Measurements from ENCODE around the gene OR2AT4. TPM values are rescaled to one million over a fixed set of nuclear protein-coding genes. Genes with fewer than 3 reads are reported as not detected.

The OR2AT4 gene
- not detected for total RNA-seq

GRCh38 chr11:75096456-75097172 lies at the start of gene OR2AT4:
TSS of gene OR2AT4 (minus strand) at chr11:75096876.
- CTCF ChIA-PET = no interaction called here
- POLR2A ChIA-PET = no interaction called here

- ChIA-PET CTCF (interaction anchor here (0.7 to 11.5 kb wide), 6 partner anchors 13 to 255 kb away, joined by 3 to 199 read pairs (median 70); partner anchors contain the start of gene TPBGL), POLR2A (no interaction called here)
These were observed 49.4 kb upstream of the OR2AT4 start for GRCh38 chr11:75145972-75146519.

GRCh38 chr11:75145196-75145971 lies 48.7 kb upstream of the OR2AT4 start:
- POLR2A ChIA-PET = no interaction called here
- CTCF ChIA-PET = interaction anchor here (0.6 to 11.5 kb wide), 6 partner anchors 14 to 104 kb away, joined by 3 to 199 read pairs (median 70); partner anchors contain the start of gene TPBGL

- CTCF ChIA-PET = interaction anchor here (0.6 to 11.5 kb wide), 6 partner anchors 14 to 105 kb away, joined by 3 to 199 read pairs (median 70); partner anchors contain the start of gene TPBGL
- POLR2A ChIA-PET = interaction anchor here (0.8 kb wide), 1 partner anchor 1498 kb away, joined by 8 read pairs; no protein-coding TSS in a partner anchor
These were observed 48.0 kb upstream of the OR2AT4 start for GRCh38 chr11:75144716-75145014.

DNA sequence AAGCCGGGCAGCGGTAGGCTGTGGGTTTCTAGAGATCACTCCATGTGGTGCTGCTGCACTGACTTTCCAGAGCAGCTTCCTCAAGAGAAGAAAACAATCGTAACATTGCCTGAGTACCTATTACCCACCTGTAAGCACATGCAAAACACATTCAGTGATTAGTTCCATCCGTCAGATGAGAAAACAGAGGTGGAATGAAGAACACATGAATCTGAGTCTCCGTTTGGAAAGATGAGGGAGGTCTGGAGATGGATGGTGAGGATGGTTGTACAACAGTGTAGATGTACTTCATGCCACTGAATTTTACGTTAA lies 46.7 kb upstream of the OR2AT4 start:
- CTCF ChIA-PET = interaction anchor here (0.9 to 11.5 kb wide), 9 partner anchors 10 to 106 kb away, joined by 3 to 199 read pairs (median 6); partner anchors contain the start of gene TPBGL
- POLR2A ChIA-PET = interaction anchor here (0.9 kb wide), 1 partner anchor 99 kb away, joined by 3 read pairs; no protein-coding TSS in a partner anchor

DNA sequence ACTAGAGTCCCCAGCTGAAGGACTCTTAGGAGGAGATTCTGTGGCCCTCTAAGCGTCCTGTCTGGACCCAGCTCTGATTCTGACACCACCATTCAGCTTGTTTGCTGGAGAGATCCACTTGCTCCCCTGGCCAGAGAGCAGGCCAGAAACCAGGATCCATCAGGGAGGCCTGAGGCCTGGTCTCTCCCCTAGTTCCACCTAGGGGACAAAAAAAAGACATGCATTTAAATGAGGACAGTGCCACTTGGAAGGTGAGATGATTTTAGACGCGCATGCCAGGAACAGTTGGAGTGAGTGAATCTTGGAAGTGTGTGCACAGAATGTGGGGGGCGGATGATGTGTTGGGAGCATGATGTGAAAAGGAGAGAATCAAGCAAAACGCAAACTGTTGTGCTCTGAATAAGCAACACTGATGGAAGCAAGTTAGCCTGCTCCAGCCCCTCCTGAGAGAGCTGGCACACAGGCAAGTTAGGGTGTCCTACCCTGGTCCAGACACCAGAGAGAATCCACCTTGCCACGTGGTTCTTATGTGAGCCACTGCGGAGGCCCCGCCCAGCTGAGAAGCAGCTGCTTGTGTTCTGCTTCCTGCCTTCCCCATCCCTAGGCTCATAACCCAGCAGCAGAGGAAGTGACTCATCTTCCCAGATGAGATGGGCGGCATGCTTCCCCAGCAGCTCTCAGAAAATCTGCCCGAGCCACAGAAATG lies 46.2 kb upstream of the OR2AT4 start:
- POLR2A ChIA-PET = interaction anchor here (0.9 kb wide), 1 partner anchor 99 kb away, joined by 3 read pairs; no protein-coding TSS in a partner anchor
- CTCF ChIA-PET = interaction anchor here (0.9 to 11.5 kb wide), 10 partner anchors 8 to 132 kb away, joined by 3 to 199 read pairs (median 8); partner anchors contain the start of genes SLCO2B1 and TPBGL

GRCh38 chr11:75141166-75141565 lies 44.5 kb upstream of the OR2AT4 start:
- CTCF ChIA-PET = interaction anchor here (0.8 to 11.5 kb wide), 29 partner anchors 8 to 214 kb away, joined by 3 to 199 read pairs (median 5); partner anchors contain the start of genes SLCO2B1 and TPBGL
- POLR2A ChIA-PET = no interaction called here

- CTCF ChIA-PET = interaction anchor here (0.6 to 11.5 kb wide), 34 partner anchors 8 to 506 kb away, joined by 3 to 199 read pairs (median 4); partner anchors contain the start of genes SLCO2B1 and TPBGL
- POLR2A ChIA-PET = interaction anchor here (1.5 kb wide), 1 partner anchor 101 kb away, joined by 6 read pairs; the partner anchor contains the start of gene TPBGL
These were observed 43.8 kb upstream of the OR2AT4 start for GRCh38 chr11:75140269-75141138.

GRCh38 chr11:75135651-75136050 lies 39.0 kb upstream of the OR2AT4 start:
- ChIA-PET CTCF (interaction anchor here (1.4 to 2.2 kb wide), 2 partner anchors 68 to 113 kb away, joined by 6 to 11 read pairs; no protein-coding TSS in a partner anchor), POLR2A (no interaction called here)

DNA sequence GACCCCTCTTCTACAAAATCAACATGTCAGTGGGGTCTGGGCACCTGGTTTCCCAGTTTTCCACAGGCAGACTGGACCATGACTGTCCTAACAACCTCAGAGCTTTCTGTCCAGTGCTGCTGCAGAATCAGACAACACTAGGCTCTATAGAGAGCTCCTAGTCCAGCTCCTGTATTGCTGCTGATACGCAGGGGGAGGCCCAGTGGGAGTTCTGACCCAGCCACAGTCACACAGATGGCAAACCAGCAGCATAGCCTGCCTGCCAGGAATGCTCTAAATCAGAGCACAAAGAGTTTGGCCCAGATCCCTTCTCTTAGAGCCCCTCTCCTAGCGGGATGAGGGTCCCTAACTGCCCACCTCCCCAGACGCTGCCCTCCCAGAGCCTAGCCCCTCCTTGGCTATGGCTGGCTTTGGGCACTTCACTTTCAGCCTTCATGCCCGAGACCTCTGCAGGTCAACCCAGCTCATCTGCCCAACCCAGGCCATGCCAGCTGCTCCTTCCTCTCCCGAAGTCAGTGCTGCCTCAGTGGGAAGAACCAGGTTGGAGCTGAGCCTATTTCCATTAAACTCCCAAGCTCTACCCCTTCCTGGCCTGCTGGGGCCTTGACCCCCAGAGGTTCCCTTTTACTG lies 38.5 kb upstream of the OR2AT4 start:
- ChIA-PET POLR2A (no interaction called here), CTCF (interaction anchor here (1.4 to 2.2 kb wide), 2 partner anchors 69 to 113 kb away, joined by 6 to 11 read pairs; no protein-coding TSS in a partner anchor)

DNA sequence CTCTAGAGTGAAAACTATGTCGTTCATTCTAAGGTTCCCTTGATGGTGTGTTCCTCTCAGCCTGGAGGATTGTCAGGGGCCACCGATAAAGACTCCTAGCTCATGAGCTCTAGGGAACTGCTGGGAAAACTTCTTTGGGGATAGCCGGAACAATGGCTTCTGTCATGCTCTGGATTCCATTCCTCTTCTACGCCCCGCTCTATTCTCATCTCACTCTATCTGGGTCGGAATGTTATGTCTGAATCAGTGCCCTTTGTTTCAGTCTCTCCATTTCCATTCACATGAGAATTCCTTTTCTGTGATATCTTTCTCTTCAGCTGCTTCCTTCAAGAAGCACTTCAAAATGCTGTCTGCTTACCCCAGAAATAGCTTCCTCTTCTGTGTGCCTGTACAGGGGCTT lies 37.3 kb upstream of the OR2AT4 start:
- ChIA-PET POLR2A (no interaction called here), CTCF (interaction anchor here (1.2 to 2.2 kb wide), 3 partner anchors 9 to 115 kb away, joined by 3 to 11 read pairs (median 6); no protein-coding TSS in a partner anchor)

- ChIA-PET POLR2A (no interaction called here), CTCF (interaction anchor here (1.0 to 1.3 kb wide), 2 partner anchors 8 to 109 kb away, joined by 3 read pairs; no protein-coding TSS in a partner anchor)
These were observed 35.4 kb upstream of the OR2AT4 start for GRCh38 chr11:75132080-75132479.

DNA sequence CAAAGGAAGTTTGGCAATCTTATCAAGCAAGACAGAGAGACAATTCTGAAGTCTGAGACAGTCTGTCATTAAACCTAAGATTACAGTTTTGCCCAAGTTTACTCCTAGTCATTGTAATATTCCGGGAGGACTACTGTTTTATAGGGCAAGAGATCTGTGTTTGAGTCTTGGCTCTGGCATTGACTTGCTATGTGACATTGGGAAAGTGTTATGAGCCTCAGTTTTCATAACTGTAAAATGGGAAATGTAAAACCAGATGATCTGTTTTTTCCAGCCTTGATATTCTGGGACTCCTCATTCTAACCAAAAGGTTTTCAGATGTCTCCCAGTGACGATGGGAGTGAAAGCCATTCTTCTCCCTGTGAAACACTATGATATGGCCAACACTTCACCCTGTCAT lies 29.9 kb upstream of the OR2AT4 start:
- POLR2A ChIA-PET = no interaction called here

DNA sequence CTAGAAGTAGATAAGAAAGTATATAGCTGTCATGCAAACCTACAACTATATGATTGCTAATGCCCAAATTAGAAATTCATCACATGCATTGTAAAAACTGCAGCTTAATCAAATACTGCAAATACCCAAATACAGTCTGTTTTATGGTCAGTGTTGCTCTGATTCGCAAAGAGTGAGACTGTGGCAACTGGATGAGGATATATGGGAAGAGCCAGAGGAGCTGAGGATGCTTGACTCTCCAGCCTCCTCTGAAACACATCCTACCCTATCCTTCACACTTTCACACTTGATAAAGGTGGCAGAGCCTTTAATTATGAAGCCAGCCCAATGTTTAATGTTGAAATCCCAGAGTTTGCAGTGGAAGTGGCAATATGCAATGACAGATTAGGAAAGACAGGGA lies 21.9 kb upstream of the OR2AT4 start:
- ChIA-PET POLR2A (no interaction called here), CTCF (interaction anchor here (0.5 to 1.0 kb wide), 4 partner anchors 22 to 560 kb away, joined by 3 to 5 read pairs (median 3); no protein-coding TSS in a partner anchor)

More for the DNA sequence above, 29.9 kb upstream of the OR2AT4 start:
- CTCF ChIA-PET = interaction anchor here (1.1 to 2.1 kb wide), 3 partner anchors 14 to 109 kb away, joined by 3 to 5 read pairs (median 3); no protein-coding TSS in a partner anchor

GRCh38 chr11:75114465-75114864 lies 17.8 kb upstream of the OR2AT4 start:
- POLR2A ChIA-PET = no interaction called here
- CTCF ChIA-PET = interaction anchor here (1.2 kb wide), 1 partner anchor 90 kb away, joined by 3 read pairs; no protein-coding TSS in a partner anchor

GRCh38 chr11:75113030-75113429 lies 16.4 kb upstream of the OR2AT4 start:
- CTCF ChIA-PET = no interaction called here
- POLR2A ChIA-PET = no interaction called here

DNA sequence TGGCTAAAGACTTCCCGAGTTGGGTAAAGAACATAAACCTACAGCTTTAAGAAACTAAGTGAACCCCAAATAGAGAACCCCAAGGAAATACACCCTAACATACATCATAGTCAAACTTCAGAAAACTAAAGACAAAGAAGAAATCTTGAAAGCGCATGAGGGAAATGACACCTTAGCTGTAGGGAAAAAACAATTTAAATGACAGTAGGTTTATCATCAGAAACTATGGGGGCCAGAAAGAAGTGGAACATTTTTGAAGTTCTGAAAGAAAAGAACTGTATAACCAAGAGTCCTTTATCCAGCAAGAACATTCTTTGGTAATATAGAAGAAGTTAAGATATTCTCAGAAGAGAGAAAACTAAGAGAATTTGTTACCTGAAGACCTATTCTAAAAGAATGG lies 15.5 kb upstream of the OR2AT4 start:
- ChIA-PET POLR2A (no interaction called here), CTCF (no interaction called here)
